ENCODE measurements around the gene ADPRHL1.

DNA sequence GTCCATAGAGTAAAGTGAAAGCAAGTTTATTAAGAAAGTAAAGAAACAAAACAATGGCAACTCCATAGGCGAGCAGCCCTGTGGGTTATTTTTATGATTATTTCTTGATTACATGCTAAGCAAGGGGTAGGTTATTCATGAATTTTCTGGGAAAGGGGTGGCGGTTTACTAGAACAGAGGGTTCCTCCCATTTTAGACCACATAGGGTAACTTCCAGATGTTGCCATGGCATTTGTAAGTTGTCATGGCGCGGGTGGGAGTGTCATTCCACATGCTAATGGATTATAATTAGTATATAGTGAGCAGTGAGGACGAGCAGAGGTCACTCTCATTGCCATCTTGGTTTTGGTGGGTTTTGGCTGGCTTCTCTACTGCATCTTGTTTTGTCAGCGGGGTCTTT lies 45.6 kb upstream of the ADPRHL1 start:
- TF ChIP-seq, protein P1, sequence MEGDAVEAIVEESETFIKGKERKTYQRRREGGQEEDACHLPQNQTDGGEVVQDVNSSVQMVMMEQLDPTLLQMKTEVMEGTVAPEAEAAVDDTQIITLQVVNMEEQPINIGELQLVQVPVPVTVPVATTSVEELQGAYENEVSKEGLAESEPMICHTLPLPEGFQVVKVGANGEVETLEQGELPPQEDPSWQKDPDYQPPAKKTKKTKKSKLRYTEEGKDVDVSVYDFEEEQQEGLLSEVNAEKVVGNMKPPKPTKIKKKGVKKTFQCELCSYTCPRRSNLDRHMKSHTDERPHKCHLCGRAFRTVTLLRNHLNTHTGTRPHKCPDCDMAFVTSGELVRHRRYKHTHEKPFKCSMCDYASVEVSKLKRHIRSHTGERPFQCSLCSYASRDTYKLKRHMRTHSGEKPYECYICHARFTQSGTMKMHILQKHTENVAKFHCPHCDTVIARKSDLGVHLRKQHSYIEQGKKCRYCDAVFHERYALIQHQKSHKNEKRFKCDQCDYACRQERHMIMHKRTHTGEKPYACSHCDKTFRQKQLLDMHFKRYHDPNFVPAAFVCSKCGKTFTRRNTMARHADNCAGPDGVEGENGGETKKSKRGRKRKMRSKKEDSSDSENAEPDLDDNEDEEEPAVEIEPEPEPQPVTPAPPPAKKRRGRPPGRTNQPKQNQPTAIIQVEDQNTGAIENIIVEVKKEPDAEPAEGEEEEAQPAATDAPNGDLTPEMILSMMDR (IDR thresholded peaks at IDR 0.05; ENCODE audit: low read length), result no peak
- no peak for TF ChIP-seq EZH2 (optimal IDR thresholded peaks at IDR 0.05; ENCODE audit: low read depth, low read length)

All from MM.1S (cell line).